Germinal center (tissue), 1 donor: ENCODE data around the gene ITCH.
"Not testable (repeated sequence)": the region's sequence is repeated elsewhere in the genome, so short reads cannot be mapped to it uniquely, and the experiment has no call there.

Source experiments
- DNase-seq: peaks from one replicate; pipeline ENCODE4 v3.0.0; 2012; ENCODE audit warnings: mixed read lengths, low spot score

Gene ITCH

DNA sequence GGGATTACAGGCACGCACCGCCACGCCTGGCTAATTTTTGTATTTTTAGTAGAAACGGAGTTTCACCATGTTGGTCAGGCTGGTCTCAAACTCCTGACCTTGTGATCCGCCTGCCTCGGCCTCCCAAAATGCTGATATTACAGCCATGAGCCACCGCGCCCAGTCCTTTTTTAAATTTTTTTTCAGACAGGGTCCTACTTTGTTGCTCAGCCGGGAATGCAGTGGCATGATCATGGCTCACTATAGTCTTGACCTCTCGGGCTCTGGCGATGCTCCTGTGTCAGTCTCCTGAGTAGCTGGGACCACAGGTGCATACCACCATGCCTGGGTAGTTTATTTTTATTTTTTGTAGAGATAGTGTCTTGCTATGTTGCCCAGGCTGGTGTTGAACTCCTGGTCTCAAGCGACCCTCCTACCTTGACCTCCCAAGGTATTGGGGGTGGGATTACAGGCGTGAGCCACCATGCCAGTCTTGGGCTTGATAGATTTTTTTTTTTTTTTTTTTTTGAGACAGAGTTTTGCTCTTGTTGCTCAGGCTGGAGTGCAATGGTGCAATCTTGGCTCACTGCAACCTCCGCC, 19.9 kb downstream of the ITCH start:
- not testable (repeated sequence) for DNase-seq

DNA sequence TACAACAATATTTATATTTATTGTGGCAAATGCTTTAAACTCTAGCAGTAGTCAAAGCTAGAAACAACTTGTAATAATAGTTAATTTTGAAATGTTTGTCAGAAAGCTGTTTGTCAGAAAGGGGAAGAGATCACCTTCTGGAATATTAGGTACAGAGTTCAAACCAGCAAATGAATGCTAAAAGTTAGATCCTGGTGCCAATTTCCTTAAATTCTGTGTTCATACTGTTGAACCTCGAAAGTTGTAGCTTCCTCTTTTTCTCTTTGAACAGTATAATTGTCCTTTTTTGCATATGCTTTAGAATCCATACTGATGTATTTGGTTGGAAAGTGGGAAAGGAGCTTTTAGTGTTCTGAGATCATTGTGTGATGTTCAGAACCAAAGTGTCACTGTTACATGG, 22.4 kb downstream of the ITCH start:
- peak; percentile 15 for DNase-seq

DNA sequence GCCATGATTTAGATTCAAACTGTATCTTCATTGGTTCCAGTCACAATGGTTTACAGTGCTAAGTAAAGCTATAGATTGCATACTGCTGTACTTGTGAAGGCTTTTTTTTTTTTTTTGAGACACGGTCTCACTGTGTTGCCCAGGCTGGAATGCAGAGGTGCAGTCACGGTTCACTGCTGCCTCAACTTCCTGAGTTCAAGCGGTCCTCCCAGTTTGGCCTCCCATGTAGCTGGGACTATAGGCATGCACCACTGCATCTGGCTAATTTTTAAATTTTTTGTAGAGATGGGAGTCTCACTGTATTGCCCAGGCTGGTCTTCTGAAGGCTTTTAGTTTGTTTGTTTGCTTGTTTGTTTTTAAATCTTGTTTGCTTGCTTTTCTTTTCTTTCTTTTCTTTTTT, 24.9 kb downstream of the ITCH start:
- DNase-seq = no peak

DNA sequence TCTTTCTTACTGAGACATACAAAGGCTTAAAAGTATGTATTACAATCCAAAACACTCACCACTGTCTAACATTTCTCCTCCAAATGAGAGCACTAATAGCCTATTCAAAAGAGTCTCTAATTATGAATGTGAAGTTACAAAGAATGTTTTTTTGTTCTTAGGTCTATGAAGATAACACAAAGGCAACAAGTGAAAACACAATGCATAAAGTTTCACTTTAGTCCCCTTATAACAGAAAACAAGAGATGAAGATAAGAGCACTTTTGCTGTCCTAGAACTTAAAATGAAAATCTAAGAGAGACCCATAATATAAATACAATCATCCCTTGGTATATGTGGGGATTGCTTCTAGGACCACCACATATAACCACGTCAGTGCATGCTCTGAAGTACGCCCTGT, 25.6 kb downstream of the ITCH start:
- DNase-seq = no peak

DNA sequence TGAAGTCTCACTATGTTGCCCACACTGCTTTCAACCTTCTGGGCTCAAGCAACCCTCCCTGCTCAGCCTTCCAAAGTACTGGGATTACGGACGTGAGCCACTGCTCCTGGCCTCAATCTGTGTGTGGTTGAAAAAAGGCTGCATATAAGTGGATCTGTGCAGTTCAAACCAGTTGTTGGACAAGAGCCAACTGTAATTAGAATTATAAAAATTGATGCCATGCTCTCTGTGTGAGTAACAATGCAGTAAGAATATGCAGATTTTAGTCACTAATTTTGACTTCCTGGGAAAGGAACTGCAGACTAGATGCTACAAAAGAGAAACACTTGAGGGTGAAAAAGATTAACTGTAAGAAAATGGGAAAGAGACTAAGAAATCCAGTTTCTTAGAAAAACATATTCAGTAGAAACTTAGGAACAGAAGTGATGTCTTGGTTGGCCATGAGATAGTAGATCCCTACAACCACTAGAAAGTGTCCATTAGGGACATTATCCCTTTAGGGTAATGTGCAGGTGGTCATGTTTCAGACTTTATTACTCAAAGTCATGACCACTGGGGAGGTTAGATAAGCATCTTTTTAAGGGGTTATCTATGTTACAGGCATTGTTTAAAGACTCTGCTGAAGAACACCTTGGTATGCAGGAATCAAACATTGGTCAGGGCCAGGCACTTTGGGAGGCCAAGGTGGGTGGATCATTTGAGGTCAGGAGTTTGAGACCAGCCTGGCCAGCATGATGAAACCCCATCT, 26.3 kb downstream of the ITCH start:
- no peak for DNase-seq

DNA sequence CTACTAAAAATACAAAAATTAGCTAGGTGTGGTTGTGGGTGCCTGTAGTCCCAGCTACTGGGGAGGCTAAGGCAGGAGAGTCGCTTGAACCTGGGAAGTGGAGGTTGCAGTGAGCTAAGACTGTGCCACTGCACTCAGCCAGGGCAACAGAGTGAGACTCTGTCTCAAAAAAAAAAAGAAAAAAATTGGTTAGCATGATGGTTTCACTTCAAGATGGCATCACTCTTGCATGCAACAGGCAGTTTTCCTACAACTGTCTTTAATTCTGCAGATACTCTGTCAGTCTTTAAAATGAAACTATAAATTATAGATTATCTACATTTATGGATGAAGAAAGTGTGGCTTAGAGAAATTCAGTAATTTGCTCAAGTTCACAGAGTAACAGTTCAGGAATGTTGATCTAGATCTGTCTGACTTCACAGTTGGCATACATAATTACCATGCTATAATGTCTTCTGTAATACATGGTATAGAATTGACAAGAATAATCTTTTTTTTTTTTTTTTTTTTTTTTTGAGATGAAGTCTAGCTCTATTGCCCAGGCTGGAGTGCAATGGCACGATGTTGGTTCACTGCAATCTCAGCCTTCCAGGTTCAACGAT, 27.0 kb downstream of the ITCH start:
- no peak for DNase-seq

DNA sequence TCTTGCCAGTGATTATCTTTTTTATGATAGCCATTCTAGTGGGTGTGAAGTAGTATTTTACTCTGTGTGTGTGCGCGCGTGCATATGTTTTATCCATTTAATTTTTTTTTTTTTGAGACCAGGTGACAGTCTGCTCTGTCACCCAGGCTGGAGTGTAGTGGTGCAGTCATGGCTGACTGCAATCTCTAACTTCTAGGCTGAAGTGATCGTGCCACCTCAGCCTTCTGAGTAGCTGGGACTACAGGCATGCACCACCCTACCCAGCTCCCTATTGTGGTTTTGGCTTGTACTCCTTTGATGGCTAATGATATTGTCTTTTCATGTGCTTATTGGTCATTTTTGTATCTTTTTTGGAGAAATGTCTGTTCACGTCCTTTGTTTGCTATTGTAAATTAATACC, 33.3 kb downstream of the ITCH start:
- no peak for DNase-seq

DNA sequence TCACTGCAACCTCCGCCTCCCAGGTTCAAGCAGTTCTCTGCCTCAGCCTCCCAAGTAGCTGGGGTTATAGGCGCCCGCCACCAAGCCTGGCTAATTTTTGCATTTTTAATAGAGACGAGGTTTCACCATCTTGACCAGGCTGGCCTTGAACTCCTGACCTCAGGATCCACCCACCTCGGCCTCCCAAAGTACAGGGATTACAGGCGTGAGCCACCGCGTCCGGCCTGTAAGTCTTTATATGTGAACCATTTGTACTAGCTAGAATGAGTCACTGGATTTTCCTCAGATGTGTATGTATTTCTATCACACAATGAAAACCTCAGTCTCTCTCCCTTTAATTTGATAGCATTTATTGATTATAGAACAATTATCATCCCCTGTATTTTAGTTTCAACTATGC, 34.0 kb downstream of the ITCH start:
- no peak for DNase-seq

DNA sequence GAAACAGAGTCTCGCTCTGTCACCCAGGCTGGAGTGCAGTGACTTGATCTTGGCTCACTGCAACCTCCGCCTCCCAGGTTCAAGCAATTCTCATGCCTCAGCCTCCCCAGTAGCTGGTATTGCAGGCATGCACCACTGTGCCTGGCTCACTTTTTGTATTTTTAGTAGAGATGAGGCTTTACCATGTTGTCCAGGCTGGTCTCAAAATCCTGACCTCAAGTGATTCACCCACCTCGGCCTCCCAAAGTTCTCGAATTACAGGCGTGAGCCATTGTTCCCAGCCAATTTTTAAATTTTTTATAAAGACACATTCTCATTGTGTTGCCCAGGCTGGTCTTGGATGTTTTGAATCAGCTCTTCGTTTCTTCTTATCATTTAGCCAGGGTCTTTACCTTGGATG, 37.7 kb downstream of the ITCH start:
- not testable (repeated sequence) for DNase-seq

DNA sequence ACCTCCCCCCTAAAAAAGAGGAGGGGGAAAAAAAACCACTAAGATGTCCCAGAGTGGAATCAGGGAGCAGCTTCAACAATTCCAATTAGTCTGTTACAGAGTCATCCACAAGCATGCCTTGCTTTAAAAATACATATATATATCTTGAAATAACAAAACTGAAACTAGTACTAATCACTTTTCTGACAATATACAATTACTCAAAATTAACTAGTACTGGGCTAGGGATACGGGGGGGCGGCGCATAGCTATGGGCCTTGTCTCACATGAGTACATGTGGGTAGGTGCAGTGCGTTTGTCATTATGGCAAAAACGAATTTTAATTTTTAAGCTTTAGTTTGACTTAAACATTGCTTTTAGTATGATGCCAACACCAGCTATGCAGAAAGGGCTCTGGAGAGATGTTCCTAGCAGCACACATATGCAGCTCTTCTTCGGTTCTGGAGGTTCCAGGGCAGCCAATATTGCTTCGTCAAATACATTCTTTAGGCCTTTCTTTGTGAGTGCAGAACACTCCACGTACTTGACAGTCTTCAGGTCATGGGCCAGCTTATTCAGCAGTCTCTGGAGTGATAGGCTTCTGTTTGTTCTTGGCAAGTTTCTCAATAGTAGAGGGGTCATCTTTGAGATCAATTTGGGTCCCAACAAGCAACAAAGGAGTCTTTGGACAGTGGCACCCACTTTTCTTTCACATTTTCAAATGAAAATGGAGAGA, 38.8 kb downstream of the ITCH start:
- DNase-seq = no peak

DNA sequence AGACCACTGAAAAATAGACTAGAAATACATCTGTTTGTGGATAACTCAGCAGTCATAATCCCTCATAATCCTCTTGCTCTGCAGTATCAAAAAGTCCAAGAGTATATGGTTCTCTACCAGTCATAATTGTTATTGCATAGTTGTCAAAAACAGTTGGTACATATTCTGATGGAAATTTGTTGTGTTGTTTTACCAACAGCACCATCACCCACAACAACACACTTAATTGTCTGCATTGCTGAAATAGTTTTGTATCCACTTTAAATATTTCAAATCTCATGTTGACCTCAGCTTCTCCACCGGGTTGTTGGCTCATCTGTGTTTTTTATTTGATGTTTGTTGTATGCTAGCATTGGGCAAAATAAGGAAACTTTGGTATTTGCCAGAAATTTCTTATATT, 39.4 kb downstream of the ITCH start:
- DNase-seq = no peak

DNA sequence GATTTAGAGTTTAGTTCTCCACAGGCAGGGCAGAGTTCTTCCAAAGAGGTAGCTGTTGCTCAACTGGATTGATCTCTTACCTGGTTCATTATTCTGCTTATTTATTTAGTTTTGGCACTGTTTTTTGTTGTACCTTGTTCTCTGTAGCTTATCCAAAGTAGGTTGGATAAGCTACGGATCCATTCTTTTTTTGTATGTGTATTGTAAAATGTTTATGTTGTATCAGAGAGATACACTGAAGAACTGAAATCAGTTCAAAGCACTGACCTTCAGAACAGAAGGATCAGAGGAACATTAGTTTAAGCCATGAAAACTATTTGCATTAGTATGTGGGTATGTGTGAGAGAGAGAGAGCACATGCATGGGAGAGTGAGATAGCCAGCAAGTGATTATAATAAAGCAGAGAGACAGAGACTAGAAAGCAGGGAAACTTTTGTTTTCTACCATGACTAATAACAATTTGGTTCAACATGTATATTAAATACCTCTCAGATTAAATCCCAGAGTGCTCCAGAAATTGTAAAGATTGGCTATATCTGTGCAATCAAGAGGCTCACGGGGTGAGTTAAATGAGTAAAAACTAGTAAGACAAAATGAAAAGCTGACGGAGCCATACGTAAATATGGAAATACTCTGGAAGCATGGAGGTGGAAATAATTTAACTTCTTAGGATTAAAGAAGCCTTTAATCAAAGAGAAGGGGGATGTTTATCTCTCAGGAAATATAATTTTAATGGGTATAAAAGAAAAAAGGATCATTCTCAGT, 40.2 kb downstream of the ITCH start:
- DNase-seq = no peak

DNA sequence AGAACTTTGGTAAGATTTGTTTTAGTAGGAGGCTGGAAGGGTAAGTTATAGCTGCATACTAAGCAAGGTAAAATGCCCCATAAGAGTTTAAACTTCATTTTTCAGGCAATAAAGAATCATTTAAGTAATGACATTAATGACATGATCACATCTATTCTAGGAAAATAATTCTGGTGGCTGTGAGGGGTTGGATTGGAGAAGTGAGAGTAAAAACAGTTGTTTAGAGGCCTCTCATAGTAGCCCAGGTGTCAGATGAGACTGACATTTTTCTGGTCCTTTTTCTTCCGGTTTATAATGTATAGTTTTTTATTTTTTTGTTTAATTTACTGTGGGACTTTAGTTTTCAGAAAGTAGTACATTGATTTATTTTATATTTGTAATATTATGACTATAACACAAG, 40.8 kb downstream of the ITCH start:
- DNase-seq = peak; percentile 74

DNA sequence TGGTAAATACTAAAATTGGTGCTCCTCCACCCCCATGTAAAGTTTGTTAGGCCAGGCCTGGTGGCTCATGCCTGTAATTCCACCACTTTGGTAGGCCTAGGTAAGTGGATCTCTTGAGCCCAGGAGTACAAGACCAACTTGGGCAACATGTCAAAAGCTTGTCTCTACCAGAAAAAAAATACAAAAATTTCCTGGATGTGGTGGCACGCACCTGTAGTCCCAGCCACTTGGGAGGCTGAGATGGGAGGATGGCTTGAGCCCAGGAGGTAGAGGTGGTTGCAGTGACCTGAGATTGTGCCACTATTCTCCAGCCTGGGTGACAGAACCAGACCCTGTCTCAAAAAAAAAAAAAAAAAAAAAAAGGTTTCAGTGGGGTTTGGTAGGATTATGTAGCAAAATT, 41.7 kb downstream of the ITCH start:
- no peak for DNase-seq

DNA sequence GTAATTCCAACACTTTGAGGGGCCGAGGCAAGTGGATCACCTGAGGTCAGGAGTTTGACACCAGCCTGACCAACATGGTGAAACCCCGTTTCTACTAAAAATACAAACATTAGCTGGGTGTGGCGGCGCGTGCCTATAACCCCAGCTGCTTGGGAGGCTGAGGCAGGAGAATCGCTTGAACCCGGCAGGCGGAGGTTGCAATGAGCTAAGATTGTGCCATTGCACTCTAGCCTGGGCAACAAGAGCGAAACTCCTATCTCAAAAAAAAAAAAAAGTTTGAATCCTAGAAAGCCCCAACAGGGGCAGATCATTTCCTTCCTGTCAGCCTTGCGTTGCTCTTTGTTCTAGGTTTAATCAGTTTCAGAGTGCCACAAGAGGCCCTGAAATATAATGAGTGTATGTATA, 42.2 kb downstream of the ITCH start:
- not testable (repeated sequence) for DNase-seq

DNA sequence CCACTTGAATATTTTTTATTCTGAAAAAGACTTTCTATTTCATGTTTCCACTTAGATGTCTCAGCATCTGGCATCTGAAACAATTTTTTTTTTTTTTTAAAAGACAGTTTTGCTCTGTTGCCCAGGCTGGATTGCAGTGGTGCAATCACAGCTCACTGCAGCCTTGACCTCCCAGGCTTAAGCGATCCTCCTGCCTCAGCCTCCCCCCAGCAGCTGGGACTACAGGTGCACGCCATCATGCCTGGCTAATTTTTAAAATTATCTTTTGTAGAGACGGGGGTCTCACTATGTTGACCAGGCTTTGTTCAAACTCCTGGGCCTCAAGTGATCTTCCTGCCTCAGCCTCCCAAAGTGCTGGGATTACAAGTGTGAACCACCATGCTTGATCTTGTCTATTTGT, 42.9 kb downstream of the ITCH start:
- DNase-seq = not testable (repeated sequence)

DNA sequence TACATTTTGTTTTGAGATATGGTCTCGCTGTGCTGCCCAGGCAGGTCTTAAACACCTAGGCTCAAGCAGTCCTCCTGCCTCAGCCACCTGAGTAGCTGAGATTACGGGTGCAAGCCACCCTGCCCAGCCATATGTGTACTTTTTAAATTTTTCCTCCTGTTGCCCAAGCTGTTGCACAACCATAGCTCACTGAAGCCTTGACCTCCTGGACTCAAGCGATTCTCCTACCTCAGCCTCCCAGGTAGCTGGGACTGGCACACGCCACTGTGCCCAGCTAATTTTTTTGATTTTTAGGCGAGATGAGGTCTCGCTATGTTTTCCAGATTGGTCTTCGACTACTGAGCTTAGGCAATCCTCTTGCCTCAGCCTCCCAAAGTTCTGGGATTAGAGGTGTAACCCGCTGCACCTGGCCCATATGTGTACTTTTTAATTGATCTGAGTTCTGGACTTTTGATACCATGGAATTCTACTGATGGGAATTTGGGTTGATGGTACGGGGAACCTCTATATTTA, 44.9 kb downstream of the ITCH start:
- no peak for DNase-seq

DNA sequence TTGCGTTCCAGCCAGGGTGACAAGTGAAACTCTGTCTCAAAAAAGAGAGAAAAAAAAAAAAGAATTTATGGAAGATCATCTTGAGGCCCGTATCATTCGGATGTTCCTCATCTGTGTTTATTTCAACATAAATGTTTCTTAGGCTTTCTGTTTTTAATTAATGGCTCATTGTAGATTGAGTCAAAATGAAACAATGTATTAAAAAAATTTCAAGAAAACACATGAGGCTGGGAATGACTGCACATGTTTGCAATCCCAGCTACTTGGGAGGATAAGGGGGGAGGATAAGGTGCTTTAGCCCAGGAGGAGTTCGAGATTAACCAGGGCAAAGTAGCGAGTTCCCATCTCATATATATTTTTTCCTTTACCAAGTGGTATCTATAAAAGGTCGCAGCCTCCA, 47.3 kb downstream of the ITCH start:
- DNase-seq = no peak

DNA sequence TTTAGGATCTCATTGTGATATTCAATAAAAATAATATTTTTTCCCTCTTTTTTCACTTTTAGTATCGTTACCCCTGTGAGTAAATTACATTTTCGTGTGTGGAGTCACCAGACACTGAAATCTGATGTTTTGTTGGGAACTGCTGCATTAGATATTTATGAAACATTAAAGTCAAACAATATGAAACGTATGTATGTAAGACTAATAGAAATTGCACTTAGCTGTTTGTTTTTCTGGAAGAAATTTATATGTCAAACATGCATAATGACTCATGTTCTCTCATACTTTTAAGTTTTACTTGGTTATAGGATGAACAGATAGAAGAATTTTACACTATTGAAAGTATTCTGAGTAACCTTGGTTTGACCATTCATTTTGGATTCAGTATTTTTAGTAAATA, 49.4 kb downstream of the ITCH start:
- no peak for DNase-seq

DNA sequence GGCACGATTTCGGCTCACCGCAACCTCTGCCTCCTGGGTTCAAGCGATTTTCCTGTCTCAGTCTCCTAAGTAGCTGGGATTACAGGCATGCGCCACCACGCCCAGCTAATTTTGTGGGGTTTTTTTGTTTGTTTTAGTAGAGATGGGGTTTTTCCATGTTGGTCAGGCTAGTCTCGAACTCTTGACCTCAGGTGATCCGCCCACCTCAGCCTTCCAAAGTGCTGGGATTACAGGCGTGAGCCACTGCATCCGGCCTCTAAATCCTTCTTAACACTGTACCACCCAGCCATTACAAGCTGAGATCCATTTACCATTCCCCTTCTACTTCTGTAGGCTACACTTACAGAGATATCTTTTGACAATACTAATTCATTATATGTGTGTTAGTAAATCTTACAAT, 51.5 kb downstream of the ITCH start:
- DNase-seq = not testable (repeated sequence)

DNA sequence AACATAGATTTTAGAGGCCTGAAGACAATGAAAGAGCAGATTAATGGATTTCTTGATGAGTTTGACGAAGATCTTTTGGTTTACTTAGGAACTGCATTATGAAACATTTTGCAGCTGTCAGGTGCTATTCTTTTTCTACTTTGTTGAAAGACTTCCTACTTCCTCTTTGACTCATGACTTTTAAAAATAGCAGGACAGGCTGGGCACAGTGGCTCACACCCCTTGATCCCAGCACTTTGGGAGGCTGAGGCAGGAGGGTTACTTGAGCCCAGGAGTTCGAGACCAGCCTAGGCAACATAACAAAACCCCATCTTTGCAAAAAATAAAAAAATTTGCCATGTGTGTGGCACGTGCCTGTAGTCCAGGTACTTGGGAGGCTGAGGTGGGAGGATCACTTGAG, 52.0 kb downstream of the ITCH start:
- DNase-seq = no peak

DNA sequence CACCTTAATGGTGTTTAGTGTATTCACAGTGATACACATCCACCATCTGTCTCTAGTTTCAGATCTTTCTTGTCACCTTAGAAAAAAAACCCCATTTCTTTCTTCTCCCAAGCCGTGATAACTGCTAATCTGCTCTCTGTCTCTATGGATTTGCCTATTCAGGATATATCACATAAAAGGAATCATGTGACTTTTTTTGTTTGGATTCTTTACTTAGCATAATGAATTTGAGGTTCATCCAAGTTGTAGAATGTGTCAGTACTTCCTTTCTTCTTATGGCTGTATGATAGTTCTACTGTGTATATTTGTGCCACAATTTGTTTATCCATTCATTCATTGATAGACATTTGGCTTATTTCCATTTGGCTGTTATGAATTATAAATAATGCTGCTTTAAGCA, 57.1 kb downstream of the ITCH start:
- no peak for DNase-seq
